OCI-LY3 (cell line): Measurements from ENCODE around the gene MEPCE.

Source experiments
- H2AFZ ChIP-seq: fragments of 200-600, 300-600 bp; shearing (Covaris generic); 2 replicates; pipeline ENCODE4 v1.6.0; 2014; ENCODE audit warnings: antibody characterized with exemption, low read depth, low read length
- H3K27ac ChIP-seq: fragments of 200-600, 300-600 bp; sonication (generic); 2 replicates; pipeline ENCODE4 v1.5.1; 2014; ENCODE audit warnings: mild to moderate bottlenecking, low read length, moderate library complexity, mixed read lengths
- H3K27me3 ChIP-seq: fragments of 200-600, 300-600 bp; sonication (generic); 2 replicates; pipeline ENCODE4 v1.6.1; 2014; ENCODE audit warnings: low read depth, low read length, mixed read lengths
- H3K36me3 ChIP-seq: fragments of 200-600, 300-600 bp; sonication (generic); replicated peaks from 2 replicates; pipeline ENCODE3; 2014; ENCODE audit warnings: low read depth, low read length, mixed read lengths
- H3K4me1 ChIP-seq: fragments of 300-600, 200-600 bp; sonication (generic); 2 replicates; pipeline ENCODE4 v1.6.1; 2014; ENCODE audit warnings: low read length, mixed read lengths
- H3K4me2 ChIP-seq: fragments of 200-600, 300-600 bp; sonication (generic); 2 replicates; pipeline ENCODE4 v1.6.1; 2014; ENCODE audit warnings: low read length, mixed read lengths
- H3K4me3 ChIP-seq: fragments of 300-600, 200-600 bp; sonication (generic); 2 replicates; pipeline ENCODE4 v1.5.1; 2014; ENCODE audit warnings: antibody characterized with exemption, mild to moderate bottlenecking, low read length, moderate library complexity
- H3K79me2 ChIP-seq: fragments of 300-600, 200-600 bp; shearing (Covaris generic); 2 replicates; pipeline ENCODE4 v1.6.1; 2014; ENCODE audit warnings: mild to moderate bottlenecking, low read length, mixed read lengths
- H3K9ac ChIP-seq: fragments of 300-600, 200-600 bp; shearing (Covaris generic); 2 replicates; pipeline ENCODE4 v1.6.0; 2014; ENCODE audit warnings: mild to moderate bottlenecking, low read length, moderate library complexity
- H3K9me3 ChIP-seq: fragments of 200-600, 300-600 bp; shearing (Covaris generic); 2 replicates; pipeline ENCODE4 v1.6.1; 2014; ENCODE audit warnings: low read length, mixed read lengths; ENCODE audit not compliant: insufficient read depth
- H4K20me1 ChIP-seq: fragments of 200-600, 300-600 bp; sonication (generic); 2 replicates; pipeline ENCODE4 v1.6.1; 2016; ENCODE audit warnings: low read length, mixed read lengths; ENCODE audit not compliant: insufficient read depth
- CTCF ChIP-seq: fragments of 200-600, 300-600 bp; sonication (generic); IDR thresholded peaks from 2 replicates; pipeline ENCODE4 v1.5.1; 2014; ENCODE audit warnings: antibody characterized with exemption, low read length, low read depth
- EZH2phosphoT487 ChIP-seq: fragments of 200-600 bp; shearing (Covaris generic); IDR thresholded peaks from 2 replicates; pipeline ENCODE4 v1.6.1; 2018; ENCODE audit warnings: antibody characterized with exemption, mixed run types, low read depth

MEPCE gene

GRCh38 chr7:100455206-100455605 lies 25.6 kb downstream of the MEPCE start:
- TF ChIP-seq CTCF: no peak
- H4K20me1 ChIP-seq: no peaks in the 10 kb centered on the region
- no peak overlapping the region for H3K27ac ChIP-seq
- H3K9ac ChIP-seq: no peak overlapping the region
- H3K9me3 ChIP-seq: no peaks in the 10 kb centered on the region
- no peaks in the 10 kb centered on the region for H3K27me3 ChIP-seq
- H3K4me1 ChIP-seq: peaks cover 1% of the 10 kb centered on the region; the same call in 1 of the 2 replicates
- H3K79me2 ChIP-seq: no peaks in the 10 kb centered on the region
- no peak overlapping the region for H2AFZ ChIP-seq
- H3K4me3 ChIP-seq: no peak overlapping the region
- H3K36me3 ChIP-seq: no peaks in the 10 kb centered on the region
- H3K4me2 ChIP-seq: no peak overlapping the region

GRCh38 chr7:100456562-100456961 lies 26.9 kb downstream of the MEPCE start:
- H3K4me2 ChIP-seq: no peak overlapping the region
- TF ChIP-seq CTCF: 0 out of 2 replicates have a peak, but pooled peaks have one; percentile 18
- TF ChIP-seq EZH2phosphoT487: no peak
- no peak overlapping the region for H2AFZ ChIP-seq
- H3K9ac ChIP-seq: no peak overlapping the region
- H3K9me3 ChIP-seq: no peaks in the 10 kb centered on the region
- no peak overlapping the region for H3K27ac ChIP-seq
- no peaks in the 10 kb centered on the region for H4K20me1 ChIP-seq
- H3K79me2 ChIP-seq: no peaks in the 10 kb centered on the region
- H3K36me3 ChIP-seq: no peaks in the 10 kb centered on the region
- no peaks in the 10 kb centered on the region for H3K4me1 ChIP-seq
- no peak overlapping the region for H3K4me3 ChIP-seq
- H3K27me3 ChIP-seq: no peaks in the 10 kb centered on the region

- Histone ChIP-seq H4K20me1 (no peaks in the 10 kb centered on the region), H3K27ac (no peak overlapping the region), H3K4me3 (no peak overlapping the region), H3K4me2 (no peak overlapping the region), H3K4me1 (no peaks in the 10 kb centered on the region), H3K9ac (no peak overlapping the region), H3K79me2 (no peaks in the 10 kb centered on the region), H3K27me3 (no peaks in the 10 kb centered on the region), H3K9me3 (no peaks in the 10 kb centered on the region), H2AFZ (no peak overlapping the region), H3K36me3 (no peaks in the 10 kb centered on the region)
- TF ChIP-seq CTCF (no peak), EZH2phosphoT487 (no peak)
Measured at GRCh38 chr7:100457033-100457432, 27.4 kb downstream of the MEPCE start.

GRCh38 chr7:100464210-100464660 lies 34.6 kb downstream of the MEPCE start, which contains the start of gene SPACDR:
SPACDR (minus strand) TSS chr7:100464260; CDS start chr7:100464025, 235 bp downstream.
- TF ChIP-seq EZH2phosphoT487 (no peak), CTCF (no peak)
- no peaks in the 10 kb centered on the region for H3K79me2 ChIP-seq
- H3K4me3 ChIP-seq: no peak within 1 kb of the TSS
- H4K20me1 ChIP-seq: no peaks in the 10 kb centered on the region
- H3K4me1 ChIP-seq: no peaks in the 10 kb centered on the region
- no peak within 1 kb of the TSS for H2AFZ ChIP-seq
- H3K27me3 ChIP-seq: no peaks in the 10 kb centered on the region
- H3K9me3 ChIP-seq: no peaks in the 10 kb centered on the region
- no peak within 1 kb of the TSS for H3K4me2 ChIP-seq
- H3K36me3 ChIP-seq: no peaks in the 10 kb centered on the region
- H3K9ac ChIP-seq: no peak within 1 kb of the TSS
- no peak within 1 kb of the TSS for H3K27ac ChIP-seq
